ENCODE results near the gene GSTA5. TPM values are rescaled to one million over a fixed set of nuclear protein-coding genes. Genes with fewer than 3 reads are reported as not detected.
A peak's percentile ranks its signal among the peaks of the same experiment; 100 is the strongest.
"Not testable (repeated sequence)": the region's sequence is repeated elsewhere in the genome, so short reads cannot be mapped to it uniquely, and the experiment has no call there.

Gene GSTA5
- total RNA-seq, 4 donors from 2014 or later = not detected

DNA sequence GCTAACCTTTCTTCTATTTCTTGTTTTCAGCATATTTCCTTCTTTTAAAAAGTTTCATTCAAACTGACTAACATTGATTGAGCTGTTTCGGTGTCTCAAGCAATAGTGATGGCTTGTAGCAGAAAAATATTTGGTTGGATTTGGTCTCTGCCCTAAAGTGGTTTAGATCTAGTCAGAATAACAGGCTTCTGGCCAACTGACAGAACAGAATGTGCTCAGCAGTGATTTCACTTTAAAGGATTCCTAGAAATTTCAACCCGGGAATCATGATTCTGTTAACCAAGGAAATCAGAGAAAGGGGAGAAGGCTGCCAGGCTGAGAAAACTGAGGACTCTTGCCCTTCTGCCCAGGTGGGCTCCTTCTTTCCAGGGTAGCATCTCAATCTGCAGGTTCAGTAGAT is 20.4 kb downstream of the GSTA5 start:
- no peaks in the 10 kb centered on the region for H3K27me3 ChIP-seq
- H3K27ac ChIP-seq = no peak overlapping the region
- no peak overlapping the region for H3K4me3 ChIP-seq
- DNase-seq (ENCODE audit: low spot score in 2 of 2) = no peak
- 60 to 62% methylated on average over 2 of the region's 2 CpGs for WGBS, 2 donors
- H3K4me1 ChIP-seq = no peaks in the 10 kb centered on the region
- no peak for TF ChIP-seq POLR2A (IDR thresholded peaks at IDR 0.05)
- no peak for TF ChIP-seq EP300 (IDR thresholded peaks at IDR 0.05)
- TF ChIP-seq, protein P1, sequence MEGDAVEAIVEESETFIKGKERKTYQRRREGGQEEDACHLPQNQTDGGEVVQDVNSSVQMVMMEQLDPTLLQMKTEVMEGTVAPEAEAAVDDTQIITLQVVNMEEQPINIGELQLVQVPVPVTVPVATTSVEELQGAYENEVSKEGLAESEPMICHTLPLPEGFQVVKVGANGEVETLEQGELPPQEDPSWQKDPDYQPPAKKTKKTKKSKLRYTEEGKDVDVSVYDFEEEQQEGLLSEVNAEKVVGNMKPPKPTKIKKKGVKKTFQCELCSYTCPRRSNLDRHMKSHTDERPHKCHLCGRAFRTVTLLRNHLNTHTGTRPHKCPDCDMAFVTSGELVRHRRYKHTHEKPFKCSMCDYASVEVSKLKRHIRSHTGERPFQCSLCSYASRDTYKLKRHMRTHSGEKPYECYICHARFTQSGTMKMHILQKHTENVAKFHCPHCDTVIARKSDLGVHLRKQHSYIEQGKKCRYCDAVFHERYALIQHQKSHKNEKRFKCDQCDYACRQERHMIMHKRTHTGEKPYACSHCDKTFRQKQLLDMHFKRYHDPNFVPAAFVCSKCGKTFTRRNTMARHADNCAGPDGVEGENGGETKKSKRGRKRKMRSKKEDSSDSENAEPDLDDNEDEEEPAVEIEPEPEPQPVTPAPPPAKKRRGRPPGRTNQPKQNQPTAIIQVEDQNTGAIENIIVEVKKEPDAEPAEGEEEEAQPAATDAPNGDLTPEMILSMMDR (IDR thresholded peaks at IDR 0.05) = no peak
- no peaks in the 10 kb centered on the region for H3K36me3 ChIP-seq
- peaks cover 0 to 13% (median 0%) of the 10 kb centered on the region in 4 donors for H3K9me3 ChIP-seq

- H3K27ac ChIP-seq = no peak overlapping the region
- 33 to 44% methylated on average over 15 of the region's 15 CpGs for WGBS, 2 donors
- peak in 1 of 2 donors; percentile 23 for DNase-seq (ENCODE audit: low spot score in 2 of 2)
- no peaks in the 10 kb centered on the region for H3K27me3 ChIP-seq
- TF ChIP-seq POLR2A (IDR thresholded peaks at IDR 0.05) (no peak), EP300 (IDR thresholded peaks at IDR 0.05) (no peak)
- TF ChIP-seq, protein P1 (IDR thresholded peaks at IDR 0.05) = peak in 4 of 5 experiments; percentile 32 to 50 (median 42)
- no peaks in the 10 kb centered on the region for H3K36me3 ChIP-seq
- H3K9me3 ChIP-seq = no peaks in the 10 kb centered on the region
- H3K4me3 ChIP-seq = no peak overlapping the region
- no peaks in the 10 kb centered on the region for H3K4me1 ChIP-seq
Measured at GRCh38 chr6:52815167-52816092, 25.2 kb downstream of the GSTA5 start.

DNA sequence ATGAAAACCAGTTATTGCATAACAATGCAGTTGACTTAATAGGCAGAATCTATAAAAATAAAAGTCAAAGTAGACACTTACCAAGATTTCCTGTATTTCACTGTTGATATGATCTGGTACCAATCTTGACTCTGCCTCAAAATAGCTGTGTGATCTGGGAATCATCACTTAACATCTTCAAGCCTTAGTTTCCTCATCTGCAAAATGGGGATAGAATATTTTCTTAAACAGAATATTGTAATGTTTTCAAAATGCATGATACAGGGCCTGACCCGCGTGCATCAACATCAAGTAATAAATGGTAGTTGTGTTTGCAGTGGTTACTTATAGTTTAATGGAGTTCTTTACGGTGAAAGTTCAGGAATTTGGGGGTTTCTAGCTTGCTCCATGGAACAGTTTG is 26.1 kb downstream of the GSTA5 start:
- not testable (repeated sequence) for H3K4me3 ChIP-seq; DNase-seq (ENCODE audit: low spot score in 2 of 2); H3K36me3 ChIP-seq; H3K9me3 ChIP-seq; H3K4me1 ChIP-seq; H3K27ac ChIP-seq; H3K27me3 ChIP-seq
- 56 to 76% methylated on average over 3 of the region's 3 CpGs for WGBS, 2 donors

DNA sequence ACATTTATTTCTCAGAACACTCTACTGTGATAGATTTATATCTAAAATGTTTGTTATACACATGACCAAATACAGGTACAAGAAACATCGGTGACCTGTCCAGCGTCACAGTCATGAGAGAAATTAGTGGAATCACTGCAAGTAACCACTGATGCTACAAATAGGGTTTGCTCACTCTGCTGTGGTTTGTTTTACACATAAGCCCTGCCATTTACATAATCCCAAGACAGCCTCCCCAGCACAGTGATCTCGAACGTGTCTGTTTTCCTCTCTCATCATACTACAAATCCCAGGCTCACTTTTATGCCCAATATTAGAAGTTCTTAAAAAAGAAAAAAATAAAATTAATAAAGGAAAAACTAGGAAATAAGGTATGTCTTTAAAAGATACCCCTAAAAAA is 30.8 kb downstream of the GSTA5 start:
- DNase-seq (ENCODE audit: low spot score in 2 of 2); H3K27ac ChIP-seq; H3K4me3 ChIP-seq; H3K9me3 ChIP-seq; H3K4me1 ChIP-seq; H3K27me3 ChIP-seq; H3K36me3 ChIP-seq: not testable (repeated sequence)
- 67 to 69% methylated on average over 4 of the region's 4 CpGs for WGBS, 2 donors

- Histone ChIP-seq H3K4me1 (no peaks in the 10 kb centered on the region), H3K36me3 (no peaks in the 10 kb centered on the region), H3K27me3 (no peaks in the 10 kb centered on the region), H3K27ac (no peak overlapping the region), H3K4me3 (no peak overlapping the region), H3K9me3 (no peaks in the 10 kb centered on the region)
- TF ChIP-seq, protein P1 (IDR thresholded peaks at IDR 0.05) = no peak
- TF ChIP-seq POLR2A (IDR thresholded peaks at IDR 0.05) (no peak), EP300 (IDR thresholded peaks at IDR 0.05) (no peak)
- 93 to 94% methylated on average over 5 of the region's 5 CpGs for WGBS, 2 donors
- no peak for DNase-seq (ENCODE audit: low spot score in 2 of 2)
Measured at GRCh38 chr6:52808660-52809059, 32.0 kb downstream of the GSTA5 start.

- H3K36me3 ChIP-seq; H3K9me3 ChIP-seq; H3K4me1 ChIP-seq; H3K4me3 ChIP-seq; H3K27ac ChIP-seq; DNase-seq (ENCODE audit: low spot score in 2 of 2); H3K27me3 ChIP-seq: not testable (repeated sequence)
- 39 to 42% methylated on average over 5 of the region's 5 CpGs for WGBS, 2 donors
Measured at GRCh38 chr6:52803668-52804255, 36.9 kb downstream of the GSTA5 start, which contains the start of gene GSTA1. Gene GSTA1, minus strand, starts transcription at chr6:52803816. Its CDS starts 4,549 bp downstream, at chr6:52799267.

Data from tibial nerve (tissue), 4 donors.